Measurements from ENCODE around the gene HDAC10.

DNA sequence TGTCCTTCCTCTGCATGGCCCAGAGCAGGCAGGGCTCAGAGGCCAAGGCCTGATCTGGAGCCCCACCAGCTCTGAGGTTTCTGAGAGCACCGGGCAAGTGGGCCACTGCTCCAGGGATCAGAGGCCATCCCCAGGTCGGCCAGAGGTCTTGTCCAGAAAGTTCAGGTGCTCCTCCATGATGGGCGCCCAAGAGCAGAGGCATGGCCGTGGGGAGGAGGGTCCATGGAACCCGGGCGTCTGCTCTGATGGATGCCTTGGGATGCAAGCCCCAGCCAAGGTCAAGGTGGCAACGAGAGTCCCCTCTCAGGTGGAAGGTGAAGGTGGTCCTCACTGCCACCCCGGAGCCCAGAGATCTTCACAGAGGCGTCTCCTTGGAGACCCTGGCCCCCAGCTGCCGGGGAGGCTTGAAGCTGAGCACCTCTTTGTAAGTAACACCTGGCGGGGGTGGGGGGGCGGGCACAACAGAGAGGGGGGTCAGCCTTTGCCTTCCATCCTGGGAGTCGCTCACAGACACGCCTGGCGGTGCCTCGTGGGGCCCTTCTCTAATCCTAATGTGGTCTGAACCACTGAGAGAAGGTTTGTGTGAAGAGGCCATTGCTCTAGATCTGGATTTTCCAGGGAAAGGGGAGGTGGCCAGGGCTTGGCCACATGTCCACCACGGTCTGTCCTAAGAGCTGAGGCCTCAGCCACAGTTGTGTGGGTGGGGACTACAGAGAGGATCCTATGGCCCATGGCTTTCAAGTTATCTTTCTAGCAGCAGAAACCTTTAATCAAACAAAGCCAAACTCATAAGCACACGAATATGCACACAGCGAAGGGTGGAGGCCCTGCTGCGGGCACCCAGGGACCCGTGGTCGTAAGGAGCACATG is 2.2 kb upstream of the HDAC10 start:
- no peak for TF ChIP-seq POLR2A (IDR thresholded peaks at IDR 0.05)
- TF ChIP-seq, protein P1, sequence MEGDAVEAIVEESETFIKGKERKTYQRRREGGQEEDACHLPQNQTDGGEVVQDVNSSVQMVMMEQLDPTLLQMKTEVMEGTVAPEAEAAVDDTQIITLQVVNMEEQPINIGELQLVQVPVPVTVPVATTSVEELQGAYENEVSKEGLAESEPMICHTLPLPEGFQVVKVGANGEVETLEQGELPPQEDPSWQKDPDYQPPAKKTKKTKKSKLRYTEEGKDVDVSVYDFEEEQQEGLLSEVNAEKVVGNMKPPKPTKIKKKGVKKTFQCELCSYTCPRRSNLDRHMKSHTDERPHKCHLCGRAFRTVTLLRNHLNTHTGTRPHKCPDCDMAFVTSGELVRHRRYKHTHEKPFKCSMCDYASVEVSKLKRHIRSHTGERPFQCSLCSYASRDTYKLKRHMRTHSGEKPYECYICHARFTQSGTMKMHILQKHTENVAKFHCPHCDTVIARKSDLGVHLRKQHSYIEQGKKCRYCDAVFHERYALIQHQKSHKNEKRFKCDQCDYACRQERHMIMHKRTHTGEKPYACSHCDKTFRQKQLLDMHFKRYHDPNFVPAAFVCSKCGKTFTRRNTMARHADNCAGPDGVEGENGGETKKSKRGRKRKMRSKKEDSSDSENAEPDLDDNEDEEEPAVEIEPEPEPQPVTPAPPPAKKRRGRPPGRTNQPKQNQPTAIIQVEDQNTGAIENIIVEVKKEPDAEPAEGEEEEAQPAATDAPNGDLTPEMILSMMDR (IDR thresholded peaks at IDR 0.05) = no peak
